ENCODE data around the gene ZNF689. TPM values are rescaled to one million over a fixed set of nuclear protein-coding genes. Genes with fewer than 3 reads are reported as not detected.

Gene ZNF689
- total and polyA plus RNA-seq, 12 donors, result 2.7 to 7.4 (median 5.4) TPM

- Histone ChIP-seq H3K4me3 (no peak overlapping the region), H3K36me3 (peaks cover 0 to under 1% (median 0%) of the 10 kb centered on the region in 9 donors), H3K27ac (no peak overlapping the region), H3K27me3 (no peaks in the 10 kb centered on the region), H3K9me3 (no peaks in the 10 kb centered on the region), H3K4me1 (peaks cover 3 to 16% (median 8%) of the 10 kb centered on the region in 9 donors)
- intact Hi-C loops (cut with DNase I), result no loop called here
- ATAC-seq (no peak), DNase-seq (no peak)
- 71 to 76% methylated on average over 1 of the region's 1 CpG for WGBS, 2 donors
- no peak for TF ChIP-seq CTCF (IDR thresholded peaks at IDR 0.05)
Measured at GRCh38 chr16:30647274-30647571, 37.0 kb upstream of the ZNF689 start.

GRCh38 chr16:30645727-30646126, 35.5 kb upstream of the ZNF689 start:
- intact Hi-C loops (cut with DNase I), result no loop called here
- no peak overlapping the region for H3K4me3 ChIP-seq
- H3K36me3 ChIP-seq, result no peaks in the 10 kb centered on the region
- 54 to 59% methylated on average over 6 of the region's 6 CpGs for WGBS, 2 donors
- ATAC-seq (no peak), DNase-seq (no peak)
- no peaks in the 10 kb centered on the region for H3K9me3 ChIP-seq
- no peak overlapping the region for H3K27ac ChIP-seq
- peaks cover 0 to 9% (median 0%) of the 10 kb centered on the region in 9 donors for H3K4me1 ChIP-seq
- no peaks in the 10 kb centered on the region for H3K27me3 ChIP-seq
- no peak for TF ChIP-seq CTCF (IDR thresholded peaks at IDR 0.05)

GRCh38 chr16:30644334-30644830, 34.2 kb upstream of the ZNF689 start:
- Histone ChIP-seq H3K4me3 (no peak overlapping the region), H3K9me3 (no peaks in the 10 kb centered on the region), H3K27me3 (no peaks in the 10 kb centered on the region), H3K27ac (no peak overlapping the region), H3K36me3 (no peaks in the 10 kb centered on the region), H3K4me1 (peaks cover 0 to under 1% (median 0%) of the 10 kb centered on the region in 9 donors)
- TF ChIP-seq CTCF (IDR thresholded peaks at IDR 0.05), result no peak
- WGBS, 2 donors, result 69 to 75% methylated on average over 4 of the region's 4 CpGs
- no peak for DNase-seq
- intact Hi-C loops (cut with DNase I), result no loop called here
- no peak for ATAC-seq

- 80 to 81% methylated on average over 3 of the region's 3 CpGs for WGBS, 2 donors
- no peak for DNase-seq
Measured at GRCh38 chr16:30641378-30641982, 31.3 kb upstream of the ZNF689 start.

More at GRCh38 chr16:30641378-30641982, 31.3 kb upstream of the ZNF689 start:
- H3K27me3 ChIP-seq, result no peaks in the 10 kb centered on the region
- ATAC-seq, result no peak
- H3K4me1 ChIP-seq, result no peaks in the 10 kb centered on the region
- H3K27ac ChIP-seq, result no peak overlapping the region
- TF ChIP-seq CTCF (IDR thresholded peaks at IDR 0.05), result no peak
- H3K36me3 ChIP-seq, result no peaks in the 10 kb centered on the region
- no peak overlapping the region for H3K4me3 ChIP-seq
- no peaks in the 10 kb centered on the region for H3K9me3 ChIP-seq
- intact Hi-C loops (cut with DNase I), result no loop called here
